Chondrocyte (in vitro differentiated cells): ENCODE measurements around the gene C2. TPM values are rescaled to one million over a fixed set of nuclear protein-coding genes. Genes with fewer than 3 reads are reported as not detected.

Source experiments
- DNase-seq: peaks from one replicate; pipeline ENCODE4 v3.0.0; 2021; ENCODE audit warnings: mixed read lengths, low spot score
- H3K27ac Mint-ChIP-seq: one replicate; pipeline ENCODE4 v1.8.0; 2021; ENCODE audit warnings: mild to moderate bottlenecking, moderate library complexity, mixed read lengths; ENCODE audit not compliant: unreplicated experiment
- H3K27me3 Mint-ChIP-seq: 2 replicates; pipeline ENCODE4 v1.8.0; 2021; ENCODE audit warnings: low read depth, mixed read lengths
- H3K36me3 Mint-ChIP-seq: 2 replicates; pipeline ENCODE4 v1.8.0; 2021; ENCODE audit warnings: low read depth, mixed read lengths
- H3K4me1 Mint-ChIP-seq: 2 replicates; pipeline ENCODE4 v1.8.0; 2021; ENCODE audit warnings: low read depth, mild to moderate bottlenecking, mixed read lengths
- H3K4me3 Mint-ChIP-seq: one replicate; pipeline ENCODE4 v1.8.0; 2021; ENCODE audit warnings: mild to moderate bottlenecking, moderate library complexity, mixed read lengths; ENCODE audit not compliant: unreplicated experiment
- H3K9me3 Mint-ChIP-seq: 2 replicates; pipeline ENCODE4 v1.8.0; 2021; ENCODE audit warnings: low read depth, mixed read lengths
- CTCF ChIP-seq: fragments of 200-600 bp; sonication (generic); IDR thresholded peaks from 2 replicates; pipeline ENCODE4 v1.5.0; 2021; ENCODE audit warnings: antibody characterized with exemption, mild to moderate bottlenecking, moderate library complexity
- total RNA-seq: library from RNA; stranded (reverse); gene quantifications from 3 replicates; pipeline ENCODE4 v1.2.1, GENCODE V29; 2021

Gene C2
- total RNA-seq, 1 donor from 2014 or later: 0.52 TPM

- Mint-ChIP-seq H3K4me3 (no peak overlapping the region), H3K27me3 (no peaks in the 10 kb centered on the region), H3K4me1 (no peaks in the 10 kb centered on the region), H3K36me3 (peaks cover 27% of the 10 kb centered on the region), H3K9me3 (no peaks in the 10 kb centered on the region), H3K27ac (no peak overlapping the region)
- no peak for DNase-seq
- TF ChIP-seq CTCF: no peak
Observed at GRCh38 chr6:31886541-31886991, 41.0 kb upstream of the C2 start.

GRCh38 chr6:31887173-31888007, 40.1 kb upstream of the C2 start:
- Mint-ChIP-seq H3K27me3 (no peaks in the 10 kb centered on the region), H3K36me3 (peaks cover 27% of the 10 kb centered on the region), H3K27ac (no peak overlapping the region), H3K4me1 (no peaks in the 10 kb centered on the region), H3K9me3 (no peaks in the 10 kb centered on the region), H3K4me3 (no peak overlapping the region)
- TF ChIP-seq CTCF: no peak
- no peak for DNase-seq

GRCh38 chr6:31888276-31889258, 39.0 kb upstream of the C2 start:
- H3K36me3 Mint-ChIP-seq: peaks cover 22% of the 10 kb centered on the region
- no peaks in the 10 kb centered on the region for H3K4me1 Mint-ChIP-seq
- no peak overlapping the region for H3K4me3 Mint-ChIP-seq
- H3K27ac Mint-ChIP-seq: no peak overlapping the region
- H3K27me3 Mint-ChIP-seq: no peaks in the 10 kb centered on the region
- H3K9me3 Mint-ChIP-seq: no peaks in the 10 kb centered on the region
- no peak for DNase-seq
- peak; percentile 83 for TF ChIP-seq CTCF

GRCh38 chr6:31889331-31889972, 38.1 kb upstream of the C2 start:
- no peaks in the 10 kb centered on the region for H3K4me1 Mint-ChIP-seq
- H3K27me3 Mint-ChIP-seq: no peaks in the 10 kb centered on the region
- no peak overlapping the region for H3K4me3 Mint-ChIP-seq
- TF ChIP-seq CTCF: no peak
- H3K9me3 Mint-ChIP-seq: no peaks in the 10 kb centered on the region
- no peak overlapping the region for H3K27ac Mint-ChIP-seq
- H3K36me3 Mint-ChIP-seq: peaks cover 21% of the 10 kb centered on the region
- no peak for DNase-seq

GRCh38 chr6:31892821-31893220, 34.7 kb upstream of the C2 start:
- TF ChIP-seq CTCF: no peak
- Mint-ChIP-seq H3K27me3 (no peaks in the 10 kb centered on the region), H3K9me3 (no peaks in the 10 kb centered on the region), H3K4me1 (peaks cover 8% of the 10 kb centered on the region), H3K27ac (no peak overlapping the region), H3K36me3 (peaks cover 14% of the 10 kb centered on the region), H3K4me3 (no peak overlapping the region)
- no peak for DNase-seq
